B cell (primary cell): Measurements from ENCODE around the gene PARD3B. TPM values are rescaled to one million over a fixed set of nuclear protein-coding genes. Genes with fewer than 3 reads are reported as not detected.

ENCODE experiments used
- ATAC-seq: fragments of 200-7000 bp; cut with Tn5 transposase; one replicate; pipeline ENCODE4 v1.10.0; 2021; ENCODE audit warnings: low read depth, mild to moderate bottlenecking, moderate number of reproducible peaks, moderate library complexity
- CTCF ChIA-PET: fragments of 350-600 bp; sonication (Branson Sonifier 250); formaldehyde crosslinking; loops from one replicate; lab custom pipeline; 2021; ENCODE audit warnings: antibody characterized with exemption, inconsistent platforms; lab: Charles Lee
- POLR2A ChIA-PET: fragments of 350-600 bp; sonication (Branson Sonifier 250); formaldehyde crosslinking; loops from one replicate; lab custom pipeline; 2021; ENCODE audit warnings: antibody characterized with exemption; lab: Charles Lee
- DNase-seq: peaks from one replicate; pipeline ENCODE4 v3.0.0; 2013
- H2AFZ ChIP-seq: 2 replicates; pipeline ENCODE4 v1.6.1; 2012; ENCODE audit warnings: mild to moderate bottlenecking, low read depth, low read length; ENCODE audit not compliant: insufficient read depth, poor library complexity, severe bottlenecking
- H3K27ac ChIP-seq, 2 donors: 1 replicate in 1 of 2; 2 replicates in 1 of 2; pipeline ENCODE4 v1.5.1; 2012 to 2013; ENCODE audit warnings: low read length in 2 of 2, mild to moderate bottlenecking in 2 of 2, moderate library complexity in 1 of 2
- H3K27me3 ChIP-seq, 4 experiments: fragments of 200-600 bp in 1 of 4; sonication (generic) in 1 of 4; replicated peaks in 1 of 4; 1 replicate in 2 of 4; 2 replicates in 2 of 4; pipeline versions ENCODE4 v1.6.1 to v1.7.0; 2013 to 2016; ENCODE audit warnings: low read length in 3 of 4, mild to moderate bottlenecking in 2 of 4, mixed read lengths in 1 of 4, moderate library complexity in 1 of 4; ENCODE audit not compliant: insufficient read depth in 4 of 4, control insufficient read depth in 3 of 4; ENCODE audit errors: control extremely low read depth in 1 of 4
- H3K36me3 ChIP-seq, 2 experiments: replicated peaks in 1 of 2; 1 replicate in 1 of 2; 2 replicates in 1 of 2; pipeline versions ENCODE4 v1.6.1 to v1.7.1; 2013; ENCODE audit warnings: low read length in 1 of 2; ENCODE audit not compliant: insufficient read depth in 2 of 2, control insufficient read depth in 1 of 2; ENCODE audit errors: control extremely low read depth in 1 of 2, extremely low read depth in 1 of 2
- H3K4me1 ChIP-seq, 2 donors: fragments of 200-600 bp in 1 of 2; sonication (generic) in 1 of 2; 1 replicate in 1 of 2; 2 replicates in 1 of 2; pipeline versions ENCODE4 v1.5.1 to v1.6.1; 2013 to 2017; ENCODE audit warnings: low read length in 2 of 2; ENCODE audit not compliant: control insufficient read depth in 2 of 2, insufficient read depth in 2 of 2
- H3K4me2 ChIP-seq: replicated peaks from 2 replicates; pipeline ENCODE3; 2012; ENCODE audit warnings: mild to moderate bottlenecking, low read depth, low read length; ENCODE audit not compliant: poor library complexity, severe bottlenecking
- H3K4me3 ChIP-seq, 5 experiments: fragments of 200-600 bp in 1 of 5; sonication (generic) in 1 of 5; 1 replicate in 3 of 5; 2 replicates in 2 of 5; pipeline versions ENCODE4 v1.5.1 to v1.7.0; 2011 to 2016; ENCODE audit warnings: low read length in 4 of 5, mild to moderate bottlenecking in 4 of 5, low read depth in 2 of 5, control low read depth in 1 of 5, moderate library complexity in 1 of 5; ENCODE audit not compliant: insufficient read depth in 1 of 5; ENCODE audit errors: control extremely low read depth in 1 of 5, extremely low read depth in 1 of 5
- H3K79me2 ChIP-seq: fragments of 200-600 bp; sonication (generic); one replicate; pipeline ENCODE4 v1.6.0; 2016; ENCODE audit warnings: low read length; ENCODE audit not compliant: control insufficient read depth, insufficient read depth
- H3K9ac ChIP-seq: fragments of 200-600 bp; sonication (generic); 2 replicates; pipeline ENCODE4 v1.6.1; 2017; ENCODE audit warnings: mild to moderate bottlenecking, low read length, moderate library complexity
- H3K9me3 ChIP-seq, 3 donors: one replicate each; pipeline versions ENCODE4 v1.6.1 to v1.7.1; 2013; ENCODE audit warnings: low read length in 2 of 3; ENCODE audit not compliant: control insufficient read depth in 2 of 3, insufficient read depth in 1 of 3; ENCODE audit errors: control extremely low read depth in 1 of 3
- H4K20me1 ChIP-seq: 2 replicates; pipeline ENCODE4 v1.6.0; 2012; ENCODE audit warnings: mild to moderate bottlenecking, low read length; ENCODE audit not compliant: insufficient read depth, control insufficient read depth, poor library complexity, severe bottlenecking
- H3K27ac Mint-ChIP-seq: one replicate; pipeline ENCODE4 v1.8.0; 2021; ENCODE audit warnings: mixed read lengths
- H3K27me3 Mint-ChIP-seq: one replicate; pipeline ENCODE4 v1.8.0; 2021; ENCODE audit warnings: mixed read lengths
- H3K4me1 Mint-ChIP-seq: one replicate; pipeline ENCODE4 v1.8.0; 2021; ENCODE audit warnings: mixed read lengths
- H3K4me3 Mint-ChIP-seq: one replicate; pipeline ENCODE4 v1.8.0; 2021; ENCODE audit warnings: mixed read lengths
- H3K9me3 Mint-ChIP-seq: one replicate; pipeline ENCODE4 v1.8.0; 2022; ENCODE audit warnings: mixed read lengths; ENCODE audit not compliant: insufficient read depth
- CTCF ChIP-seq: fragments of 200-600 bp; IDR thresholded peaks from one replicate; pipeline ENCODE4 v1.8.0; 2022; ENCODE audit warnings: antibody characterized with exemption, mild to moderate bottlenecking
- EZH2 ChIP-seq: IDR thresholded peaks from 2 replicates; pipeline ENCODE4 v1.6.1; 2012; ENCODE audit warnings: borderline replicate concordance, low read depth, mild to moderate bottlenecking, moderate library complexity, low read length; ENCODE audit not compliant: insufficient read depth, poor library complexity, severe bottlenecking
- WGBS: methylation state at CpG from one replicate; pipeline ENCODE4 v1.1.5; 2013; ENCODE audit warnings: missing lambda C conversion rate; ENCODE audit not compliant: insufficient coverage; 5-methylcytosine and 5-hydroxymethylcytosine counted together
- intact Hi-C: fragments of 100-400 bp; cut with micrococcal nuclease; formaldehyde crosslinking; loops from one replicate; pipeline ENCODE4 v1.10.0; 2022
- polyA plus RNA-seq: library from polyadenylated mRNA; depleted of rRNA; stranded (reverse); fragments of >200 nt; gene quantifications from 2 replicates; pipeline ENCODE4 v1.2.3, GENCODE V29; 2012
- total RNA-seq, 2 donors: library from RNA; stranded (reverse); fragments of 120-200 nt in 1 of 2; gene quantifications; 1 replicate in 1 of 2; 2 replicates in 1 of 2; pipeline versions ENCODE4 v1.2.3 to v1.2.4, GENCODE V29; 2013 to 2022

PARD3B gene
- total and polyA plus RNA-seq, 2 donors (not counting 1 experiment from before 2014, with no cell fraction given), result not detected

DNA sequence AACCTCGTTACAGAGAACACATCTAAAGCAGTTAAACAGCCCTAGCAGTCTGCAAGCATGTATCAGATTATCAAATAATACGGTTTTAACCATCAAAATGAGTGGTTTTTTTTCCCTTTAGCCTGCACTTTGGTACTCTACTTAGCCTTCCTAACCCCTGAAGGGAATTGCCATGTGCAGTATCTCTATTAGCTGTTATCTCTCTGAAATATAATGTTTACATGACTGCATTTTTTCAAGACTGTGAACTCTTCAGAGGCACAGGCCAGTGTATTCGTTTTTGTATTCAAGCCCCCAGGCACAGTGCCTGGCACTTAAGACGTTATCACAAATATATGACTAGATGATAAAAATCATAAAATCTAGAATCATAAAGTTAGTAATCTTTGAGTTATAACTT is 509.5 kb downstream of the PARD3B start:
- H3K27ac ChIP-seq, result no peak overlapping the region
- 79% methylated on average over 2 of the region's 4 CpGs for WGBS
- intact Hi-C loops, result no loop called here
- POLR2A ChIA-PET, result no interaction called here
- ATAC-seq, result no peak
- H3K27me3 Mint-ChIP-seq, result no peaks in the 10 kb centered on the region
- no peaks in the 10 kb centered on the region for H4K20me1 ChIP-seq
- no peaks in the 10 kb centered on the region for H3K9me3 ChIP-seq
- no peaks in the 10 kb centered on the region for H3K4me1 ChIP-seq
- no peak overlapping the region for H3K4me2 ChIP-seq
- H3K79me2 ChIP-seq, result no peaks in the 10 kb centered on the region
- H3K27ac Mint-ChIP-seq, result no peak overlapping the region
- TF ChIP-seq CTCF (no peak), EZH2 (no peak)
- H3K4me3 ChIP-seq, result no peak overlapping the region
- H3K9me3 Mint-ChIP-seq, result no peaks in the 10 kb centered on the region
- H2AFZ ChIP-seq, result no peak overlapping the region
- no peaks in the 10 kb centered on the region for H3K36me3 ChIP-seq
- H3K4me1 Mint-ChIP-seq, result no peaks in the 10 kb centered on the region
- H3K9ac ChIP-seq, result no peak overlapping the region
- no peaks in the 10 kb centered on the region for H3K27me3 ChIP-seq
- DNase-seq, result no peak
- no peak overlapping the region for H3K4me3 Mint-ChIP-seq
- CTCF ChIA-PET, result no interaction called here

- Histone ChIP-seq H3K4me3 (no peak overlapping the region), H3K9me3 (no peaks in the 10 kb centered on the region), H3K27me3 (no peaks in the 10 kb centered on the region), H3K27ac (no peak overlapping the region), H3K79me2 (no peaks in the 10 kb centered on the region), H3K36me3 (no peaks in the 10 kb centered on the region), H2AFZ (no peak overlapping the region), H3K4me2 (no peak overlapping the region), H3K9ac (no peak overlapping the region), H4K20me1 (no peaks in the 10 kb centered on the region), H3K4me1 (no peaks in the 10 kb centered on the region)
- CTCF ChIA-PET, result no interaction called here
- Mint-ChIP-seq H3K27me3 (no peaks in the 10 kb centered on the region), H3K4me1 (no peaks in the 10 kb centered on the region), H3K27ac (no peak overlapping the region), H3K4me3 (no peak overlapping the region), H3K9me3 (no peaks in the 10 kb centered on the region)
- no peak for TF ChIP-seq CTCF
- TF ChIP-seq EZH2, result no peak
- POLR2A ChIA-PET, result no interaction called here
- intact Hi-C loops, result no loop called here
- ATAC-seq (no peak), DNase-seq (no peak)
- WGBS, result no CpG with 5 or more reads among the region's 2 CpGs
Measured at GRCh38 chr2:205055251-205055650, 510.0 kb downstream of the PARD3B start.
